ENCODE results near the gene JCAD. TPM values are rescaled to one million over a fixed set of nuclear protein-coding genes. Genes with fewer than 3 reads are reported as not detected.

The JCAD gene
- total and polyA plus RNA-seq, 9 of the 15 experiments (the other 6 are each of a cell fraction or from before 2014, with no cell fraction given) = not detected

GRCh38 chr10:30103595-30104320 lies 44.4 kb upstream of the JCAD start:
- FAIRE-seq = no peak

More at GRCh38 chr10:30103595-30104320, 44.4 kb upstream of the JCAD start:
- DNase-seq (ENCODE audit: extremely low read depth in 1 of 4, low spot score in 3 of 4) (no peak), ATAC-seq (no peak)
- ChIA-PET POLR2A (interaction anchor here (0.8 kb wide), 1 partner anchor 11 kb away, joined by 3 read pairs; no protein-coding TSS in a partner anchor), CTCF (ENCODE audit: low intra/inter-chr PET ratio) (no interaction called here)
- in situ Hi-C loops (cut with MboI) = no loop called here
- H3K4me2 ChIP-seq (ENCODE audit: insufficient read depth, low read length) = no peak overlapping the region
- H2AFZ ChIP-seq (ENCODE audit: low read depth, low read length) = no peak overlapping the region
- H3K36me3 ChIP-seq (ENCODE audit: control insufficient read depth, insufficient read depth, low read length) = no peaks in the 10 kb centered on the region
- no TSS peak for BruUV-seq (replicated peaks)
- TF ChIP-seq U2AF1 (optimal IDR thresholded peaks at IDR 0.05; ENCODE audit: low read depth, low read length) = no peak
- TF ChIP-seq ARID3B (CRISPR knock-in tag; IDR thresholded peaks at IDR 0.05; ENCODE audit: borderline replicate concordance) = no peak
- no peak for TF ChIP-seq POU5F1 (IDR thresholded peaks at IDR 0.05; ENCODE audit: borderline replicate concordance, low read depth, low read length, partially characterized antibody)
- 0 out of 2 replicates have a peak, but pooled peaks have one; percentile 7 for TF ChIP-seq CEBPB (tag; IDR thresholded peaks at IDR 0.05)
- 0 out of 2 replicates have a peak, but pooled peaks have one; percentile 13 for TF ChIP-seq ATF3 (IDR thresholded peaks at IDR 0.05)
- no peak for TF ChIP-seq ATF3 (CRISPR knock-in tag; conservative IDR thresholded peaks at IDR 0.05)
- TF ChIP-seq TRIM25 (IDR thresholded peaks at IDR 0.05; ENCODE audit: borderline replicate concordance) = no peak
- TF ChIP-seq ZNF277 (CRISPR knock-in tag; IDR thresholded peaks at IDR 0.05; ENCODE audit: borderline replicate concordance) = no peak
- TF ChIP-seq E2F4 (CRISPR knock-in tag; IDR thresholded peaks at IDR 0.05; ENCODE audit: low read depth) = no peak
- no peak for TF ChIP-seq ARID3A (IDR thresholded peaks at IDR 0.05; ENCODE audit: borderline replicate concordance, low read depth, low read length)
- H4K20me1 ChIP-seq (replicated peaks; ENCODE audit: control insufficient read depth, insufficient read depth, low read length) = no peaks in the 10 kb centered on the region
- H3K4me3 ChIP-seq = no peak overlapping the region
- H3K27ac ChIP-seq (ENCODE audit: extremely low read depth, low read depth, low read length) = no peak overlapping the region
- no peaks in the 10 kb centered on the region for H3K4me1 ChIP-seq (replicated peaks in 1 of 2; ENCODE audit: control insufficient read depth in 2 of 2, insufficient read depth in 2 of 2, low read length in 2 of 2)
- H3K27me3 ChIP-seq (ENCODE audit: control insufficient read depth in 2 of 2, insufficient read depth in 2 of 2, low read length in 2 of 2) = no peaks in the 10 kb centered on the region; a peak in 1 of 5 replicates
- no peak overlapping the region for H3K9ac ChIP-seq (ENCODE audit: insufficient read depth in 1 of 2, low read depth in 2 of 2, low read length in 2 of 2)
- intact Hi-C loops (cut with micrococcal nuclease) = no loop called here
- no peaks in the 10 kb centered on the region for H3K9me3 ChIP-seq (replicated peaks; ENCODE audit: control insufficient read depth, insufficient read depth, low read depth, low read length)
- H3K9me1 ChIP-seq (ENCODE audit: control insufficient read depth, insufficient read depth, low read length) = no peaks in the 10 kb centered on the region
- WGBS (ENCODE audit: insufficient coverage, low coverage, missing lambda C conversion rate) = 0% methylated on average over 7 of the region's 7 CpGs
- no peaks in the 10 kb centered on the region for H3K79me2 ChIP-seq (ENCODE audit: control insufficient read depth, insufficient read depth, low read length)

Measured in K562 (cell line).